Uterus (tissue), 4 donors: ENCODE data around the gene CD53. TPM values are rescaled to one million over a fixed set of nuclear protein-coding genes. Genes with fewer than 3 reads are reported as not detected.

ENCODE experiments used
- DNase-seq, 2 donors: peaks; one replicate each; pipeline ENCODE4 v3.0.0-alpha.2; 2019 to 2020
- H3K27ac ChIP-seq, 2 donors: fragments of 200-600 bp; sonication (generic); 1 replicate in 1 of 2; 2 replicates in 1 of 2; pipeline ENCODE4 v1.5.1; 2016 to 2018
- H3K27me3 ChIP-seq, 2 donors: fragments of 200-600 bp; sonication (generic); one replicate each; pipeline ENCODE4 v1.5.1; 2018 to 2019; ENCODE audit warnings: control low read depth in 1 of 2
- H3K36me3 ChIP-seq, 2 donors: fragments of 200-600 bp; sonication (generic); one replicate each; pipeline ENCODE4 v1.5.1; 2019; ENCODE audit warnings: control low read depth in 1 of 2
- H3K4me1 ChIP-seq, 2 donors: fragments of 200-600 bp; sonication (generic); one replicate each; pipeline ENCODE4 v1.5.1; 2018 to 2019; ENCODE audit warnings: control low read depth in 1 of 2
- H3K4me3 ChIP-seq, 2 donors: fragments of 200-600 bp; sonication (generic); 1 replicate in 1 of 2; 2 replicates in 1 of 2; pipeline ENCODE4 v1.5.1; 2018 to 2019; ENCODE audit warnings: mild to moderate bottlenecking in 1 of 2
- H3K9me3 ChIP-seq, 2 donors: fragments of 200-600 bp; sonication (generic); one replicate each; pipeline ENCODE4 v1.5.1; 2019; ENCODE audit warnings: control low read depth in 1 of 2
- CTCF ChIP-seq, 4 experiments: fragments of 200-600 bp in 2 of 4; fragments of 450-650 bp in 2 of 4; sonication (generic) in 2 of 4; IDR thresholded peaks; one replicate each; pipeline ENCODE4 v1.5.1; 2016 to 2019; ENCODE audit warnings: antibody characterized with exemption in 4 of 4, mild to moderate bottlenecking in 2 of 4, moderate library complexity in 1 of 4
- POLR2A ChIP-seq, 2 donors: fragments of 450-650 bp; IDR thresholded peaks; one replicate each; pipeline ENCODE4 v1.6.1; 2016; ENCODE audit warnings: antibody characterized with exemption in 2 of 2, mild to moderate bottlenecking in 1 of 2, moderate library complexity in 1 of 2
- intact Hi-C: fragments of 100-400 bp; cut with DNase I; formaldehyde crosslinking; loops from one replicate; pipeline ENCODE4 v1.15.1; 2023; ENCODE audit warnings: low total_unique reads
- total RNA-seq, 4 donors: library from RNA; depleted of rRNA in 3 of 4; stranded (reverse); fragments of >200 nt in 3 of 4; gene quantifications; one replicate each; pipeline versions ENCODE4 v1.1.0 to v1.2.4, GENCODE V29; 2014 to 2023
- donor health status: DM: yes; HTN: yes; CAD: no.

CD53 gene
- total RNA-seq, 4 donors from 2014 or later, result 1.0 to 16.6 (median 11.1) TPM

GRCh38 chr1:110872366-110872744 lies 593 bp upstream of the CD53 start:
- no peak for DNase-seq
- TF ChIP-seq CTCF (IDR thresholded peaks at IDR 0.05) (no peak), POLR2A (IDR thresholded peaks at IDR 0.05) (no peak)
- intact Hi-C loops, result no loop called here
- Histone ChIP-seq H3K27me3 (no peaks in the 10 kb centered on the region), H3K27ac (peak overlapping the region in 1 of 2 donors; percentile 33), H3K4me1 (no peaks in the 10 kb centered on the region), H3K9me3 (no peaks in the 10 kb centered on the region), H3K36me3 (no peaks in the 10 kb centered on the region), H3K4me3 (no peak overlapping the region)

- TF ChIP-seq CTCF (IDR thresholded peaks at IDR 0.05) (no peak), POLR2A (IDR thresholded peaks at IDR 0.05) (no peak)
- H3K9me3 ChIP-seq, result no peaks in the 10 kb centered on the region
- no peak overlapping the region for H3K27ac ChIP-seq
- no peak overlapping the region for H3K4me3 ChIP-seq
- intact Hi-C loops, result no loop called here
- H3K36me3 ChIP-seq, result no peaks in the 10 kb centered on the region
- H3K4me1 ChIP-seq, result no peaks in the 10 kb centered on the region
- H3K27me3 ChIP-seq, result no peaks in the 10 kb centered on the region
- no peak for DNase-seq
Measured at GRCh38 chr1:110873856-110874255, 908 bp downstream of the CD53 start.

GRCh38 chr1:110874324-110875215 lies 1.6 kb downstream of the CD53 start:
- no peak for DNase-seq
- intact Hi-C loops, result no loop called here
- Histone ChIP-seq H3K36me3 (no peaks in the 10 kb centered on the region), H3K27me3 (no peaks in the 10 kb centered on the region), H3K9me3 (no peaks in the 10 kb centered on the region), H3K27ac (no peak overlapping the region), H3K4me1 (no peaks in the 10 kb centered on the region), H3K4me3 (no peak overlapping the region)
- no peak for TF ChIP-seq POLR2A (IDR thresholded peaks at IDR 0.05)

GRCh38 chr1:110875216-110875731 lies 2.3 kb downstream of the CD53 start:
- DNase-seq, result no peak
- no peak for TF ChIP-seq POLR2A (IDR thresholded peaks at IDR 0.05)
- TF ChIP-seq CTCF (IDR thresholded peaks at IDR 0.05), result no peak
- H3K36me3 ChIP-seq, result no peaks in the 10 kb centered on the region
- no peak overlapping the region for H3K27ac ChIP-seq
- no peaks in the 10 kb centered on the region for H3K27me3 ChIP-seq
- H3K4me1 ChIP-seq, result no peaks in the 10 kb centered on the region
- H3K4me3 ChIP-seq, result no peak overlapping the region
- intact Hi-C loops, result no loop called here
- no peaks in the 10 kb centered on the region for H3K9me3 ChIP-seq

GRCh38 chr1:110876748-110877341 lies 3.9 kb downstream of the CD53 start:
- no peaks in the 10 kb centered on the region for H3K27me3 ChIP-seq
- H3K36me3 ChIP-seq, result no peaks in the 10 kb centered on the region
- TF ChIP-seq CTCF (IDR thresholded peaks at IDR 0.05) (no peak), POLR2A (IDR thresholded peaks at IDR 0.05) (no peak)
- no peaks in the 10 kb centered on the region for H3K4me1 ChIP-seq
- H3K27ac ChIP-seq, result no peak overlapping the region
- DNase-seq, result no peak
- H3K4me3 ChIP-seq, result no peak overlapping the region
- intact Hi-C loops, result no loop called here
- H3K9me3 ChIP-seq, result no peaks in the 10 kb centered on the region
